Body of pancreas (tissue), 4 donors: ENCODE results near the gene PDZD2.

ENCODE experiments used
- POLR2A ChIP-seq, 3 donors: fragments of 450-650 bp; IDR thresholded peaks; one replicate each; pipeline ENCODE4 v1.6.1; 2016; ENCODE audit warnings: antibody characterized with exemption in 3 of 3, mild to moderate bottlenecking in 2 of 3
- TF ChIP-seq, protein P1 (sequence below), 7 experiments: fragments of 450-650 bp in 4 of 7; fragments of 200-600 bp in 3 of 7; sonication (generic) in 3 of 7; IDR thresholded peaks; one replicate each; pipeline ENCODE4 v1.5.1; 2016 to 2019; ENCODE audit warnings: antibody characterized with exemption in 7 of 7

DNA sequence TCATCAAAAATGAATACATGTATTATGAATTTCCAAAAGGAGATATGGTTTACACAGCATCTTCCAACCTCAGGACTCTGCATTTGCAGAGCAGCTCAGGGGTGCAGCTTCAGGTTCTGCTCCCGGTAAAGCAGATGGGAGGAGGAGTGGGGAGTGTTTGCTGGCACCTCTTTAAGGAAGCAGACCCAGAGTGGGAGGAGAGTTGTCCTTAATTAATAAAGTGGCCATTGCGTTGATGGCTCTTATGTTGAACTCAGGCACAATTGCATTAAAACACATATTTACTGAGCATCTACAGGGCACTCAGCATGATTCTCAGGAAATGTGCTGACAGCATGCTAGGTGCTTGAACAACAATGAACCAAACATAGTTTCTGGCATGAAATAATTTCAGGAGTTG, 121.0 kb downstream of the PDZD2 start:
- TF ChIP-seq, protein P1, sequence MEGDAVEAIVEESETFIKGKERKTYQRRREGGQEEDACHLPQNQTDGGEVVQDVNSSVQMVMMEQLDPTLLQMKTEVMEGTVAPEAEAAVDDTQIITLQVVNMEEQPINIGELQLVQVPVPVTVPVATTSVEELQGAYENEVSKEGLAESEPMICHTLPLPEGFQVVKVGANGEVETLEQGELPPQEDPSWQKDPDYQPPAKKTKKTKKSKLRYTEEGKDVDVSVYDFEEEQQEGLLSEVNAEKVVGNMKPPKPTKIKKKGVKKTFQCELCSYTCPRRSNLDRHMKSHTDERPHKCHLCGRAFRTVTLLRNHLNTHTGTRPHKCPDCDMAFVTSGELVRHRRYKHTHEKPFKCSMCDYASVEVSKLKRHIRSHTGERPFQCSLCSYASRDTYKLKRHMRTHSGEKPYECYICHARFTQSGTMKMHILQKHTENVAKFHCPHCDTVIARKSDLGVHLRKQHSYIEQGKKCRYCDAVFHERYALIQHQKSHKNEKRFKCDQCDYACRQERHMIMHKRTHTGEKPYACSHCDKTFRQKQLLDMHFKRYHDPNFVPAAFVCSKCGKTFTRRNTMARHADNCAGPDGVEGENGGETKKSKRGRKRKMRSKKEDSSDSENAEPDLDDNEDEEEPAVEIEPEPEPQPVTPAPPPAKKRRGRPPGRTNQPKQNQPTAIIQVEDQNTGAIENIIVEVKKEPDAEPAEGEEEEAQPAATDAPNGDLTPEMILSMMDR (IDR thresholded peaks at IDR 0.05) = no peak
- TF ChIP-seq POLR2A (IDR thresholded peaks at IDR 0.05) = no peak
